PC-3 (cell line): Measurements from ENCODE around the gene PRKG2. TPM values are rescaled to one million over a fixed set of nuclear protein-coding genes. Genes with fewer than 3 reads are reported as not detected.
A peak's percentile ranks its signal among the peaks of the same experiment; 100 is the strongest.

Experiments used
- ATAC-seq: fragments of 200-7000 bp; cut with Tn5 transposase; 2 replicates; pipeline ENCODE4 v1.9.1; 2020; ENCODE audit warnings: mild to moderate bottlenecking, moderate library complexity
- Bru-seq: library from RNA; stranded (reverse); fragments of 400-500 nt; gene quantifications from one replicate; lab custom pipeline; 2021; lab: Mats Ljungman, UMichigan
- BruChase-seq, 2 experiments: library from RNA; stranded (reverse); fragments of 400-500 nt; gene quantifications; one replicate each; lab custom pipeline; 2021; lab: Mats Ljungman, UMichigan
- BruUV-seq: library from RNA; stranded (reverse); fragments of 400-500 nt; replicated peaks from 2 replicates; lab custom pipeline; 2021; lab: Mats Ljungman, UMichigan
- CTCF ChIA-PET: fragments of 300-600 bp; sonication (Branson Sonifier 250); formaldehyde crosslinking; loops from one replicate; lab custom pipeline; 2022; ENCODE audit warnings: antibody characterized with exemption; lab: Charles Lee
- POLR2A ChIA-PET: fragments of 300-600 bp; sonication (Branson Sonifier 250); formaldehyde crosslinking; loops from one replicate; lab custom pipeline; 2022; ENCODE audit warnings: antibody characterized with exemption; ENCODE audit not compliant: unreplicated experiment; lab: Charles Lee
- DNase-seq: peaks from one replicate; pipeline ENCODE4 v3.0.0-alpha.2; 2015
- H2AFZ ChIP-seq: fragments of 300-600 bp; sonication (generic); 2 replicates; pipeline ENCODE4 v1.6.0; 2016; ENCODE audit warnings: antibody characterized with exemption, low read length
- H3F3A ChIP-seq: fragments of 300-600 bp; sonication (generic); one replicate; pipeline ENCODE4 v1.6.0; 2017; ENCODE audit warnings: antibody characterized with exemption, low read length, control low read depth, mild to moderate bottlenecking; ENCODE audit not compliant: unreplicated experiment
- H3K27ac ChIP-seq: fragments of 300-600 bp; sonication (generic); 2 replicates; pipeline ENCODE4 v1.5.1; 2016; ENCODE audit warnings: mild to moderate bottlenecking, low read length
- H3K27me3 ChIP-seq: fragments of 300-600 bp; sonication (generic); 2 replicates; pipeline ENCODE4 v1.6.1; 2016; ENCODE audit warnings: low read length, mixed read lengths
- H3K36me3 ChIP-seq: fragments of 300-600 bp; sonication (generic); 2 replicates; pipeline ENCODE4 v1.6.1; 2016; ENCODE audit warnings: low read depth, mixed run types, low read length, mixed read lengths
- H3K4me1 ChIP-seq: fragments of 300-600 bp; sonication (generic); 2 replicates; pipeline ENCODE4 v1.5.1; 2016; ENCODE audit warnings: low read length; ENCODE audit not compliant: insufficient read depth
- H3K4me2 ChIP-seq: fragments of 300-600 bp; sonication (generic); 2 replicates; pipeline ENCODE4 v1.6.0; 2016; ENCODE audit warnings: low read length
- H3K4me3 ChIP-seq: fragments of 300-600 bp; sonication (generic); 2 replicates; pipeline ENCODE4 v1.5.1; 2016; ENCODE audit warnings: mild to moderate bottlenecking, low read length, mixed read lengths
- H3K79me2 ChIP-seq: fragments of 300-600 bp; sonication (generic); 2 replicates; pipeline ENCODE4 v1.6.1; 2017; ENCODE audit warnings: low read length, mixed read lengths
- H3K9ac ChIP-seq: fragments of 300-600 bp; sonication (generic); 2 replicates; pipeline ENCODE4 v1.6.0; 2016; ENCODE audit warnings: mild to moderate bottlenecking, low read length
- H3K9me2 ChIP-seq: fragments of 300-600 bp; sonication (generic); replicated peaks from 2 replicates; pipeline ENCODE4 v1.6.1; 2016; ENCODE audit warnings: mixed run types, low read length, mixed read lengths
- H3K9me3 ChIP-seq: fragments of 300-600 bp; sonication (generic); 2 replicates; pipeline ENCODE4 v1.6.1; 2016; ENCODE audit warnings: low read length, mixed read lengths
- H4K20me1 ChIP-seq: fragments of 300-600 bp; sonication (generic); 2 replicates; pipeline ENCODE4 v1.6.1; 2016; ENCODE audit warnings: low read length, mixed read lengths
- CTCF ChIP-seq: fragments of 300-600 bp; sonication (generic); conservative IDR thresholded peaks from 2 replicates; pipeline ENCODE4 v1.5.1; 2017; ENCODE audit warnings: antibody characterized with exemption, low read depth, mild to moderate bottlenecking, low read length
- EZH2 ChIP-seq: fragments of 300-600 bp; sonication (generic); IDR thresholded peaks from one replicate; pipeline ENCODE4 v1.6.1; 2017; ENCODE audit warnings: antibody characterized with exemption, mild to moderate bottlenecking, low read length; ENCODE audit not compliant: unreplicated experiment
- EZH2phosphoT487 ChIP-seq: fragments of 300-600 bp; sonication (generic); IDR thresholded peaks from 2 replicates; pipeline ENCODE4 v1.6.1; 2018; ENCODE audit warnings: mild to moderate bottlenecking, antibody characterized with exemption, low read length, borderline replicate concordance
- intact Hi-C: fragments of 100-400 bp; cut with micrococcal nuclease; formaldehyde crosslinking; loops from 2 replicates; pipeline ENCODE4 v1.9.0; 2023
- long read RNA-seq: library from polyadenylated mRNA; unstranded; transcript quantifications from one replicate; pipeline ENCODE4 v2.0.0, GENCODE V29; 2021; ENCODE audit not compliant: unreplicated experiment
- total RNA-seq: library from RNA; depleted of rRNA; stranded (reverse); fragments of >200 nt; gene quantifications from 2 replicates; pipeline ENCODE4 v1.2.3, GENCODE V29; 2014; rRNA removed

Gene PRKG2
- 0.40 and 0.55 TPM in 2 replicates for total RNA-seq
- percentile 33 among the genes with signal in this experiment for Bru-seq, nascent RNA
- percentile 26 among the genes with signal in this experiment for BruChase-seq, experiment 1, labeled RNA remaining after a 6-hour chase
- BruChase-seq, experiment 2, labeled RNA remaining after a 2-hour chase = percentile 24 among the genes with signal in this experiment
- long read RNA-seq, partial matches to known transcripts = 1 of 2 reads
- long read RNA-seq, other reads (novel, unspliced or antisense) = 1 of 2 reads

- intact Hi-C loops = loop anchor here (2.0 to 5.0 kb wide), 2 partner anchors 133 to 146 kb away; no protein-coding TSS in a partner anchor
- no peaks in the 10 kb centered on the region for H3K36me3 ChIP-seq
- H3F3A ChIP-seq = no peaks in the 10 kb centered on the region
- POLR2A ChIA-PET = no interaction called here
- no peaks in the 10 kb centered on the region for H4K20me1 ChIP-seq
- peak within 1 kb of the TSS; percentile 57 for H2AFZ ChIP-seq
- CTCF ChIA-PET = no interaction called here
- TF ChIP-seq EZH2 (peak; percentile 61), CTCF (no peak), EZH2phosphoT487 (no peak)
- H3K27me3 ChIP-seq = peaks cover 32% of the 10 kb centered on the region
- H3K4me3 ChIP-seq = peak within 1 kb of the TSS; percentile 62
- no peaks in the 10 kb centered on the region for H3K9me2 ChIP-seq
- H3K9me3 ChIP-seq = no peaks in the 10 kb centered on the region
- no peaks in the 10 kb centered on the region for H3K79me2 ChIP-seq
- H3K9ac ChIP-seq = no peak within 1 kb of the TSS
- no peak within 1 kb of the TSS for H3K27ac ChIP-seq
- BruUV-seq = no TSS peak
- ATAC-seq = peak; percentile 67
- H3K4me1 ChIP-seq = no peaks in the 10 kb centered on the region
- H3K4me2 ChIP-seq = peak within 1 kb of the TSS; percentile 77
- no peak for DNase-seq
Measured at GRCh38 chr4:81214881-81215868, at the start of gene PRKG2. Gene PRKG2 (minus strand): TSS chr4:81215222. CDS start chr4:81205047, 10,175 bp downstream.

- Histone ChIP-seq H3K9me3 (no peaks in the 10 kb centered on the region), H3K4me2 (no peak overlapping the region), H3F3A (no peaks in the 10 kb centered on the region), H4K20me1 (no peaks in the 10 kb centered on the region), H3K79me2 (no peaks in the 10 kb centered on the region), H3K4me3 (no peak overlapping the region), H3K9ac (no peak overlapping the region), H3K27ac (no peak overlapping the region), H3K27me3 (no peaks in the 10 kb centered on the region), H3K4me1 (peaks cover 10% of the 10 kb centered on the region; the same call in 1 of the 2 replicates), H2AFZ (no peak overlapping the region), H3K36me3 (no peaks in the 10 kb centered on the region), H3K9me2 (no peaks in the 10 kb centered on the region)
- POLR2A ChIA-PET = no interaction called here
- ATAC-seq (no peak), DNase-seq (peak; percentile 32)
- CTCF ChIA-PET = no interaction called here
- no TSS peak for BruUV-seq
- intact Hi-C loops = loop anchor here (5.0 kb wide), 1 partner anchor 178 kb away; no protein-coding TSS in a partner anchor
- TF ChIP-seq EZH2 = no peak
- TF ChIP-seq CTCF = peak; percentile 66
Measured at GRCh38 chr4:81260443-81261101, 45.5 kb upstream of the PRKG2 start.
